Measurements from ENCODE around the gene KIF6.
"Not testable (repeated sequence)": the region's sequence is repeated elsewhere in the genome, so short reads cannot be mapped to it uniquely, and the experiment has no call there.

The KIF6 gene

GRCh38 chr6:39723350-39723749, 1.9 kb downstream of the KIF6 start:
- in situ Hi-C loops (cut with MboI; ENCODE audit: low sequenced_read_pairs): not testable (repeated sequence)

GRCh38 chr6:39714802-39715201, 10.4 kb downstream of the KIF6 start:
- in situ Hi-C loops (cut with MboI; ENCODE audit: low sequenced_read_pairs): no loop called here

GRCh38 chr6:39707962-39708683, 17.1 kb downstream of the KIF6 start:
- in situ Hi-C loops (cut with MboI; ENCODE audit: low sequenced_read_pairs): no loop called here

- in situ Hi-C loops (cut with MboI; ENCODE audit: low sequenced_read_pairs): no loop called here
These were observed 18.3 kb downstream of the KIF6 start for GRCh38 chr6:39706819-39707335.

GRCh38 chr6:39702265-39702664, 22.9 kb downstream of the KIF6 start:
- in situ Hi-C loops (cut with MboI; ENCODE audit: low sequenced_read_pairs): no loop called here

GRCh38 chr6:39700362-39700761, 24.8 kb downstream of the KIF6 start:
- in situ Hi-C loops (cut with MboI; ENCODE audit: low sequenced_read_pairs): no loop called here

- in situ Hi-C loops (cut with MboI; ENCODE audit: low sequenced_read_pairs): no loop called here
These were observed 26.4 kb downstream of the KIF6 start for GRCh38 chr6:39698789-39699188.

- in situ Hi-C loops (cut with MboI; ENCODE audit: low sequenced_read_pairs): no loop called here
These were observed 28.0 kb downstream of the KIF6 start for GRCh38 chr6:39696986-39697788.

GRCh38 chr6:39695447-39695846, 29.8 kb downstream of the KIF6 start:
- in situ Hi-C loops (cut with MboI; ENCODE audit: low sequenced_read_pairs): no loop called here

GRCh38 chr6:39693206-39693605, 32.0 kb downstream of the KIF6 start:
- in situ Hi-C loops (cut with MboI; ENCODE audit: low sequenced_read_pairs): no loop called here

GRCh38 chr6:39688494-39688893, 36.7 kb downstream of the KIF6 start:
- in situ Hi-C loops (cut with MboI; ENCODE audit: low sequenced_read_pairs): no loop called here

- in situ Hi-C loops (cut with MboI; ENCODE audit: low sequenced_read_pairs): no loop called here
These were observed 38.2 kb downstream of the KIF6 start for GRCh38 chr6:39686976-39687375.

GRCh38 chr6:39685938-39686337, 39.3 kb downstream of the KIF6 start:
- in situ Hi-C loops (cut with MboI; ENCODE audit: low sequenced_read_pairs): no loop called here

- in situ Hi-C loops (cut with MboI; ENCODE audit: low sequenced_read_pairs): no loop called here
These were observed 39.8 kb downstream of the KIF6 start for GRCh38 chr6:39685489-39685826.

GRCh38 chr6:39684790-39685488, 40.3 kb downstream of the KIF6 start:
- in situ Hi-C loops (cut with MboI; ENCODE audit: low sequenced_read_pairs): no loop called here

- in situ Hi-C loops (cut with MboI; ENCODE audit: low sequenced_read_pairs): no loop called here
These were observed 43.5 kb downstream of the KIF6 start for GRCh38 chr6:39681674-39682121.

- in situ Hi-C loops (cut with MboI; ENCODE audit: low sequenced_read_pairs): no loop called here
These were observed 46.3 kb downstream of the KIF6 start for GRCh38 chr6:39678914-39679313.

- in situ Hi-C loops (cut with MboI; ENCODE audit: low sequenced_read_pairs): not testable (repeated sequence)
These were observed 47.9 kb downstream of the KIF6 start for GRCh38 chr6:39677318-39677717.

GRCh38 chr6:39670519-39670918, 54.7 kb downstream of the KIF6 start:
- in situ Hi-C loops (cut with MboI; ENCODE audit: low sequenced_read_pairs): no loop called here

- in situ Hi-C loops (cut with MboI; ENCODE audit: low sequenced_read_pairs): no loop called here
These were observed 55.2 kb downstream of the KIF6 start for GRCh38 chr6:39669973-39670342.

GRCh38 chr6:39669207-39669972, 55.8 kb downstream of the KIF6 start:
- in situ Hi-C loops (cut with MboI; ENCODE audit: low sequenced_read_pairs): no loop called here
